ENCODE measurements around the gene DPH2.

Gene DPH2

DNA sequence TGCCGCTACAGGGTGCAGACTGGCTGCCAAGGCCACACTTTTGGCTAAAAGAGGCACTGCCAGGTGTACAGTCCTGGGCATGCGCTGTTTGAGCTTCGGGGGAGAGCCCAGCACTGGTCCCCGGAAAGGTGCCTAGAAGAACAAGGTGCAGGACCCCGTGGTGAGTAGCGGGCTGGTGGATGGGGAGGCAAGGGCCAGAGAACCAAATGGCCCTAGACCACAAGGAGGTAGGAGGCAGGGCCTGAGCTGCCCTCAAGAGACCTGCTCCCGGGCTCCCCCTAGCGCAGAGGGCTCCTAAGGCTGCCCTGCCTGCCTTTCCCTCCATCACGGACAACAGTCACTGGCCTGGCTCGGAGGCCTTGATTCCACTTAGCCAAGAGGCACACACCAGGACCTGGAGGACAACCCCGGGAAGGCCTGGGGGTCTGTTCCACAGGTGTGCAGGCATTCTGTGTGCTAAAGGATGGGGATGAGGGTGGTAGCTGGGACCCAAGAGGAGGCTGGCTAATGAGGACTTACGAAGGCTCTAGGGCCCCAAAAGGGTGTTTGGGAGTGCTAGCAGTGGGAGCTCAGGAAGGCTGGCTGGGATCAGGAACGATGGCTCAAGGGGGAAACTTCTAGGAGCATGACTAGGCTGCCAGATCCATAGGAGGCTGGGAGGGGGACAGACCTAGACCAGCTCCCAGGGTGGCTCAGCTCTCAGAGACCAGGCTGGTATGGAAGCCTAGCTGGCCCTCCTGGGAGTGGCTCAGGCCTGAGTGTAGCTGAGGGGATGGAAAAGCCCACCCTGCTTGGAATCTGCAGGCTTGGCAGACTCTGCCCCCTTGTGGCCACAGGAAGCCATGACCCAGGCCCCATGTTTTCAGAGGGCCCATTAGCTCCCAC is 35.5 kb upstream of the DPH2 start:
- Histone ChIP-seq H3K9ac (ENCODE audit: low read length) (no peak overlapping the region), H3K4me3 (ENCODE audit: low read depth in 1 of 2, low read length in 2 of 2) (peak overlapping the region in 1 of 2 donors; percentile 45), H3K36me3 (ENCODE audit: insufficient read depth, low read length) (no peaks in the 10 kb centered on the region), H3K4me1 (ENCODE audit: insufficient read depth, low read length) (peaks cover 30% of the 10 kb centered on the region), H3K9me3 (ENCODE audit: low read length) (no peaks in the 10 kb centered on the region), H3K27ac (ENCODE audit: low read depth, low read length) (no peak overlapping the region), H3K27me3 (ENCODE audit: control insufficient read depth in 1 of 2, insufficient read depth in 2 of 2, low read length in 2 of 2) (peaks cover 11 to 12% of the 10 kb centered on the region in 2 donors)

DNA sequence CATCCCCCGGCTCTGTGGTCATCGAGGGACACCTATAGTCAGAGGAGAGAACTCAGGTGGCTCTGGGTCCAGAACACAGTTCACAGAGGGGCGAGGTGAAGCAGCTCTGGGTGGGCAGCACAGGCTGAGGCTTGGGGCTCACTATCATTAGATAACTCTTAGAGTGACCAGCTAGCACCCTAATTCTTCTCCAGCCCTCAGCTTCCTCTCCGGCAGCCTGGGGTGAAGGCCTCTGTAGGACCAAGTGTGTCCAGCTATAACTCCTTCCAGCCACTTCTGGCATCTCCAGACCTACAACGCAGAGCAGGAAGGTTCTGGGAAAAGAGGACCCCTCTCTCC is 34.9 kb upstream of the DPH2 start:
- H3K9me3 ChIP-seq (ENCODE audit: low read length): no peaks in the 10 kb centered on the region

GRCh38 chr1:43935711-43936427 is 33.9 kb upstream of the DPH2 start:
- Histone ChIP-seq H3K9ac (ENCODE audit: low read length) (no peak overlapping the region), H3K36me3 (ENCODE audit: insufficient read depth, low read length) (no peaks in the 10 kb centered on the region), H3K4me3 (ENCODE audit: low read depth in 1 of 2, low read length in 2 of 2) (peak overlapping the region; percentile 15 to 58), H3K27ac (ENCODE audit: low read depth, low read length) (no peak overlapping the region), H3K27me3 (ENCODE audit: control insufficient read depth in 1 of 2, insufficient read depth in 2 of 2, low read length in 2 of 2) (peaks cover 11 to 12% of the 10 kb centered on the region in 2 donors), H3K9me3 (ENCODE audit: low read length) (no peaks in the 10 kb centered on the region), H3K4me1 (ENCODE audit: insufficient read depth, low read length) (peaks cover 30% of the 10 kb centered on the region)

More for the DNA sequence above, 34.9 kb upstream of the DPH2 start:
- Histone ChIP-seq H3K27ac (ENCODE audit: low read depth, low read length) (no peak overlapping the region), H3K9ac (ENCODE audit: low read length) (no peak overlapping the region), H3K4me3 (ENCODE audit: low read depth in 1 of 2, low read length in 2 of 2) (no peak overlapping the region), H3K4me1 (ENCODE audit: insufficient read depth, low read length) (peaks cover 30% of the 10 kb centered on the region), H3K36me3 (ENCODE audit: insufficient read depth, low read length) (no peaks in the 10 kb centered on the region), H3K27me3 (ENCODE audit: control insufficient read depth in 1 of 2, insufficient read depth in 2 of 2, low read length in 2 of 2) (peaks cover 11 to 12% of the 10 kb centered on the region in 2 donors)

GRCh38 chr1:43936431-43937151 is 33.2 kb upstream of the DPH2 start:
- H3K27me3 ChIP-seq (ENCODE audit: control insufficient read depth in 1 of 2, insufficient read depth in 2 of 2, low read length in 2 of 2): peaks cover 11 to 12% of the 10 kb centered on the region in 2 donors
- no peak overlapping the region for H3K9ac ChIP-seq (ENCODE audit: low read length)
- H3K27ac ChIP-seq (ENCODE audit: low read depth, low read length): no peak overlapping the region
- H3K4me3 ChIP-seq (ENCODE audit: low read depth in 1 of 2, low read length in 2 of 2): peak overlapping the region; percentile 38 to 52
- H3K4me1 ChIP-seq (ENCODE audit: insufficient read depth, low read length): peaks cover 30% of the 10 kb centered on the region
- no peaks in the 10 kb centered on the region for H3K9me3 ChIP-seq (ENCODE audit: low read length)
- no peaks in the 10 kb centered on the region for H3K36me3 ChIP-seq (ENCODE audit: insufficient read depth, low read length)

- peaks cover 11 to 12% of the 10 kb centered on the region in 2 donors for H3K27me3 ChIP-seq (ENCODE audit: control insufficient read depth in 1 of 2, insufficient read depth in 2 of 2, low read length in 2 of 2)
- no peaks in the 10 kb centered on the region for H3K36me3 ChIP-seq (ENCODE audit: insufficient read depth, low read length)
- no peaks in the 10 kb centered on the region for H3K9me3 ChIP-seq (ENCODE audit: low read length)
- peaks cover 30% of the 10 kb centered on the region for H3K4me1 ChIP-seq (ENCODE audit: insufficient read depth, low read length)
- no peak overlapping the region for H3K27ac ChIP-seq (ENCODE audit: low read depth, low read length)
- no peak overlapping the region for H3K9ac ChIP-seq (ENCODE audit: low read length)
- H3K4me3 ChIP-seq (ENCODE audit: low read depth in 1 of 2, low read length in 2 of 2): no peak overlapping the region
Measured at GRCh38 chr1:43937179-43937865, 32.5 kb upstream of the DPH2 start.

GRCh38 chr1:43938383-43938782 is 31.4 kb upstream of the DPH2 start:
- Histone ChIP-seq H3K4me1 (ENCODE audit: insufficient read depth, low read length) (peaks cover 24% of the 10 kb centered on the region), H3K9me3 (ENCODE audit: low read length) (no peaks in the 10 kb centered on the region), H3K9ac (ENCODE audit: low read length) (no peak overlapping the region), H3K36me3 (ENCODE audit: insufficient read depth, low read length) (no peaks in the 10 kb centered on the region), H3K4me3 (ENCODE audit: low read depth in 1 of 2, low read length in 2 of 2) (no peak overlapping the region), H3K27ac (ENCODE audit: low read depth, low read length) (no peak overlapping the region), H3K27me3 (ENCODE audit: control insufficient read depth in 1 of 2, insufficient read depth in 2 of 2, low read length in 2 of 2) (peaks cover 5 to 8% of the 10 kb centered on the region in 2 donors)

GRCh38 chr1:43938892-43939587 is 30.8 kb upstream of the DPH2 start:
- H3K9me3 ChIP-seq (ENCODE audit: low read length): no peaks in the 10 kb centered on the region
- H3K4me3 ChIP-seq (ENCODE audit: low read depth in 1 of 2, low read length in 2 of 2): no peak overlapping the region
- H3K36me3 ChIP-seq (ENCODE audit: insufficient read depth, low read length): no peaks in the 10 kb centered on the region
- peaks cover 1 to 2% of the 10 kb centered on the region in 2 donors for H3K27me3 ChIP-seq (ENCODE audit: control insufficient read depth in 1 of 2, insufficient read depth in 2 of 2, low read length in 2 of 2)
- no peak overlapping the region for H3K9ac ChIP-seq (ENCODE audit: low read length)
- H3K27ac ChIP-seq (ENCODE audit: low read depth, low read length): no peak overlapping the region
- peaks cover 17% of the 10 kb centered on the region for H3K4me1 ChIP-seq (ENCODE audit: insufficient read depth, low read length)

DNA sequence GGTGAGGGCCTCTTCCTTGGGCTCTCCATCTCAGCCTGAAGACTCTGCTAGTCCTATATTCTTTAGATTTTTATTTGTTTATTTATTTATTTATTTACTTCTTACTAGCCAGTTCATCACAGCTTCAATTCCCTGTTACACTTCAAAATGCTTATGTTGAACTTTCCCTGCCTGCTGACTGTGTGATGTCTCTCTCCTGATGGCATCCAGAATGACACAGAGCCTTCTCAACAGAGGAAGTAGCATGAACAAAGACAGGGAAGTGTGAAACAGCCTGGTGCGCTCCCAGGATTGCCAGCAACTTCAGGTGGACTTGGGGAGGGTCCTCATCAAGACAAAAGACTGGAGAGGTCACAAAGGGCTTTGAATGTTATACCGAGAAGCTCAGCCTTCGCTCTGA is 27.4 kb upstream of the DPH2 start:
- Histone ChIP-seq H3K27ac (ENCODE audit: low read depth, low read length) (no peak overlapping the region), H3K4me1 (ENCODE audit: insufficient read depth, low read length) (peaks cover 8% of the 10 kb centered on the region), H3K9ac (ENCODE audit: low read length) (no peak overlapping the region), H3K4me3 (ENCODE audit: low read depth in 1 of 2, low read length in 2 of 2) (no peak overlapping the region), H3K36me3 (ENCODE audit: insufficient read depth, low read length) (no peaks in the 10 kb centered on the region), H3K9me3 (ENCODE audit: low read length) (no peaks in the 10 kb centered on the region), H3K27me3 (ENCODE audit: control insufficient read depth in 1 of 2, insufficient read depth in 2 of 2, low read length in 2 of 2) (no peaks in the 10 kb centered on the region)

GRCh38 chr1:43944860-43945259 is 24.9 kb upstream of the DPH2 start:
- H3K4me1 ChIP-seq (ENCODE audit: insufficient read depth, low read length): peaks cover 23% of the 10 kb centered on the region
- no peak overlapping the region for H3K9ac ChIP-seq (ENCODE audit: low read length)
- H3K36me3 ChIP-seq (ENCODE audit: insufficient read depth, low read length): no peaks in the 10 kb centered on the region
- H3K27me3 ChIP-seq (ENCODE audit: control insufficient read depth in 1 of 2, insufficient read depth in 2 of 2, low read length in 2 of 2): no peaks in the 10 kb centered on the region
- no peaks in the 10 kb centered on the region for H3K9me3 ChIP-seq (ENCODE audit: low read length)
- no peak overlapping the region for H3K27ac ChIP-seq (ENCODE audit: low read depth, low read length)
- no peak overlapping the region for H3K4me3 ChIP-seq (ENCODE audit: low read depth in 1 of 2, low read length in 2 of 2)

DNA sequence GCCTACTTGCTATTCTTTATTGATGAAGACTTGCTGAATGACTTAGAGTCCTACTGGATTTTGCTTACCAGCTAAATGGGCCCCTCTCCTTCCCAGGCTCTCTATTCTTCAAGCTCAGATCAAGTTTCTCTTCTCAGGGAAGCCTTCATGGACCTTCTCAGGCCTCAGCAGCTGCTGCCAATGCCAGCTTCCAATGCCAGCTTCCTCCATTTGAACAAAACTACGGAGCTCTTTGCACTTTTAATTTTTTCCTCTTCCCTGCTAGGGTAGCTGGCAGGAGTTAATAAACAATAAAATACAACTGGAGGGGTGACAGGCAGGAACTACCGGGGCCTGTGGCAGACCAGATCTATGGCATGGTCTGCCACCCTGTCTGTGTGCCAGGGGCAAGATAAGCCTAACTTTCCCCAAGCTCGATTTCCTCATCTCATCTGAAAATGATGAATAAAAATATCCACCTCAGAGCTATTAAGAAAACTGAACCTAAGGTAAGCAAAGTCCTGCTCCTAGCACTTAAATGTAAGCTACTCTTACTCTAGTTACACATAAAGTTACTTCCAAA is 24.1 kb upstream of the DPH2 start:
- Histone ChIP-seq H3K9ac (ENCODE audit: low read length) (peak overlapping the region; percentile 72), H3K27ac (ENCODE audit: low read depth, low read length) (peak overlapping the region; percentile 95), H3K9me3 (ENCODE audit: low read length) (no peaks in the 10 kb centered on the region), H3K27me3 (ENCODE audit: control insufficient read depth in 1 of 2, insufficient read depth in 2 of 2, low read length in 2 of 2) (no peaks in the 10 kb centered on the region), H3K4me3 (ENCODE audit: low read depth in 1 of 2, low read length in 2 of 2) (peak overlapping the region; percentile 93 to 95), H3K36me3 (ENCODE audit: insufficient read depth, low read length) (peaks cover 2% of the 10 kb centered on the region), H3K4me1 (ENCODE audit: insufficient read depth, low read length) (peaks cover 23% of the 10 kb centered on the region)

All from muscle layer of colon (tissue), 2 donors.